ENCODE results near the gene IL1RAPL1.
"Not testable (repeated sequence)": the region's sequence is repeated elsewhere in the genome, so short reads cannot be mapped to it uniquely, and the experiment has no call there.

IL1RAPL1 gene

DNA sequence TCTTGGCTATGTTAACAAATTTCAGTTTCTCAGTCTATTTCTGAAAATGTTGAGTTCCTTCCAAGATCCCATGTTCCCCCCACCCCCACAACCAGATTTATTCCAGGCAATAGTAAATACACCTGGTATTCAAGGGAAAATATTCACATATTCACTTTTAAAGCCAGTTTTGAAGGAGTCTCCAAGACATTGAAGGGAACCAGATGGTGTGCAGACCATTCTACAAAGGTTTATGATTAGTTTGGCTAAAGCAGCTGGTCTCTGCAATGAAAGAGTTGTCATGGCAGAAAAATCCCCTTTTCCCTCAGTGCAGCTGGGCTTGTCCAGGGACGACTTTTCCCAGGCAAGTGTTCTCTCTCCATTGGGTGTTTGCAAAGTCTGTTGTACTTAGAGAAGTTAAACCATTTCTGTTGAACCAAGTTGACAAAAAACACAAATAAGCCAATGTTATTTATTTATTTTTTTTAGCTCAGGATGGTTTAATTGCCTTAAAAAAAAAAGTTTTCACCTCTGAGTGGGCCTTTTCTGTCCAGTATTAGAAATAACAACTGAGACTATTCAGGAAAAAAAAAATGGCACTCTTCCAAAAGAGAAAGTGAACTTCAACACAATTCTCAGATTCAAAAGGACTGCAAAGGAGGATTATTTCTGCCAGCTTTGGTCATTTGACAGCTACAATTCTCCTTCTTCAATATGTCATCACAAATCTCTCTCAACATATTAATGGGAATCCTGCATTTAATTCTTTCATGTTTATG lies 410.6 kb downstream of the IL1RAPL1 start:
- no peak for FAIRE-seq

- FAIRE-seq: no peak
Measured at GRCh38 chrX:28998609-28999135, 411.4 kb downstream of the IL1RAPL1 start.

- no peak for FAIRE-seq
Measured at GRCh38 chrX:29012867-29013266, 425.6 kb downstream of the IL1RAPL1 start.

DNA sequence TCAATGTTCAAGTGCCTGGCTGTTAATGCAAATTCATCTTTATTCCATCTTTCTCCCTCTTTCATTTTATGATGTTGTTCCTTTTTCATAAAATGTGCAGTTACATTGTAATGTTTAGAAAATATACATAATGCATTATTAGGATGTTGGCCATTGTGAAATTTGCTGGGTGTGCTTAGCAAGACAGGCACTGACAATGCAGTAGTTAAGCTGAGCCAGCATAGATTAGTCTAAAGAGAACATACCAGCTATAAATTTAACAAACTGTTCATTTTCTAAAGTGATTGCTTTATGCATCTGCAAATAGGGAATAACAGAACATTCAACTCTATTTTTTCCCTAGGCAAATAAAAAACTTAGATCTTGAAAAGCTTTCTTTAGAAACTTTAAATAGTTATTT lies 436.0 kb downstream of the IL1RAPL1 start:
- FAIRE-seq: no peak

GRCh38 chrX:29024871-29025270 lies 437.6 kb downstream of the IL1RAPL1 start:
- FAIRE-seq: no peak

DNA sequence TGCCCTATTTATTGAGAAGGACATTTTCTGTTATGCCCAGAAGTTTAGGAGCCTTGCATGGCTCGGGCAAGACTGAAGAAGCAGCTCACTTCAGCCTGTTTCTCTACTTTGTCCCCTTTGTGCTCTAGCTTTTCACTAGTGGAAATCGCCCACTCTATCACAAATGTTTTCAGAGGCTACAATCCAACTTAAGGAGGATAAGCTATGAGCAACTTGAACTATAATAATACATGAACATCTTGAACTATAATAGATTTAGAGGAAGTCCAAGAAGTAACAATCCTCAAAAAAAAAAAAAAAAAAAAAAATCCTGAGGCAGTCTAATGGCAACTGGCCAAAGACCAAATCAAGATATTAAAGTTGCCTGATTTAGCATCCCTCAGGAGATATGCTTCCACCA lies 452.3 kb downstream of the IL1RAPL1 start:
- no peak for FAIRE-seq

GRCh38 chrX:29040160-29040559 lies 452.9 kb downstream of the IL1RAPL1 start:
- no peak for FAIRE-seq

DNA sequence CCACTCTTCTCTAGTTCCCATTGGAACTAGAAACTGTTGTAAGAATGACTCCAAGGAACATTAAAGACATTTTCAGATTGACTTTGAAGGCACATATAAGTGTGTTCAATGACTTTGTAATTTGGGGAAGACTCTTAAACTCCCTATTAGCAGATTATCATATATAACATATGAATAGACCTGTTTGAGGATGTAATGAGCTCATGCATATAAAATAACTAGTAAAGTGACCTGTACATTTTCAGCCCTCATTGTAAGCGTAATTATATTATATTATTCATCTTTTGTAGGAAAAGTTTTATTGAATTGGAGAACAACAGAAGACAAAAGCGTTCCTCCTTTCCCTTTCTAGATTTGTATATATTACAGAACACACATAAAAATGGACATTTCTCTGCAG lies 455.1 kb downstream of the IL1RAPL1 start:
- no peak for FAIRE-seq

DNA sequence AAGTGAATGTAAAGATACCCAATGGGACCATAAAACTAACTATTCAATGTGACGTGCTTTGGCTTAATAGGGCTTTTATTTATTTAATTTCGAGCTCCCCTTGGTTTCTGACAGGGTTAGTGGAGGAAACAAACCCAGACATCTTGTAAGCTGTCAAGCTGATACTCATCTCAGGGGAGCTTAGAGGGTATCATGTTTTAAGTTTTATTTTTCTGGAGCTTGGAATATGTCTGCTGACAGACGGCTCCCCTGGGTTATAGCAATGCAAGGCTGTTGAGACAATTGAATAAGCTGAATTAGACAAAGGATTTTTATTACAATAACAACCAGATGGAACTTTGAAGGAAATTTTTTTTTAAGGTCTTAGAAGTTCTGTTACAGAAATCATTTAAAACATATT lies 456.5 kb downstream of the IL1RAPL1 start:
- FAIRE-seq: no peak

GRCh38 chrX:29044423-29045184 lies 457.4 kb downstream of the IL1RAPL1 start:
- no peak for FAIRE-seq

- no peak for FAIRE-seq
Measured at GRCh38 chrX:29065477-29065876, 478.2 kb downstream of the IL1RAPL1 start.

DNA sequence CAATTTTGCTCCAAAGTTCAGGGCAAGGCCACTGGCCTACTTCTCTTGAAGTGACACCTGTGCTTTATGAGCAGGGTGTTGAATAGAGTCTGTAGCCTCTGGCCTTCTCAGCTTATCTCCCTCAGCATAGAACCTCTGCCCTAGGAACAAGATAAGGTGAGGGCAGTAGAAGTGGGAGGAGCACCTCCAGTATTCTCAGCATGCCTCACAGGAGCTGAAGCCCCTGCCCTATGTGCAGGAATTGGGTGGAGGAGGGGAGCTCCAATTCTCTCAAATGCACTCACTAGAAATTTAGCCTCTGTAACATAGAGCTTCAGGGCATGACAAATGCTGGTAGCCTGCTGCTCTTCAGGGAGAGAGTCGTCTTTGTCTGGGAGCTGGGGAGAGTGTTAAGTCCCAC lies 479.3 kb downstream of the IL1RAPL1 start:
- FAIRE-seq: no peak

GRCh38 chrX:29067351-29067750 lies 480.1 kb downstream of the IL1RAPL1 start:
- no peak for FAIRE-seq

- no peak for FAIRE-seq
Measured at GRCh38 chrX:29071525-29072320, 484.5 kb downstream of the IL1RAPL1 start.

- FAIRE-seq: no peak
Measured at GRCh38 chrX:29082558-29082957, 495.3 kb downstream of the IL1RAPL1 start.

DNA sequence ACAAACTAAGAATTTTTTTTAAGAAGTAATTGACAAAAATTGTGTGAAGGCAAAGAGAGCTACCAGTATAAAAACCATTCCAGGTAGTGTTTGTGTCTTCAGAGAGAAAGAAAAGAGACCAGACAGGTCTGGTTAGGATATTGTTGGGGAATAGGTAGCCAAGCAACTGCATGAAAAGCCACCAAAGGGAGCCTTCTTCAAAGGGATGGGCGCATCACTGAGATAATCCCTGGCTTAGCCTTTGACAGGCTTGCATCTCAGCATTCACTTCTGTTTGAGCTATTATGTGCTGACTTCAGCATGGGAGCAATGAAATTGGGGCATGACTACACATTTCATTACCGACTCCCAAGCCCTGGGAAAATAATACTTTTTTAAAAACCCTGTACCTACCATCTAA lies 496.6 kb downstream of the IL1RAPL1 start:
- no peak for FAIRE-seq

GRCh38 chrX:29090811-29091210 lies 503.6 kb downstream of the IL1RAPL1 start:
- no peak for FAIRE-seq

GRCh38 chrX:29107231-29107630 lies 520.0 kb downstream of the IL1RAPL1 start:
- FAIRE-seq: no peak

GRCh38 chrX:29110041-29110440 lies 522.8 kb downstream of the IL1RAPL1 start:
- FAIRE-seq: no peak

DNA sequence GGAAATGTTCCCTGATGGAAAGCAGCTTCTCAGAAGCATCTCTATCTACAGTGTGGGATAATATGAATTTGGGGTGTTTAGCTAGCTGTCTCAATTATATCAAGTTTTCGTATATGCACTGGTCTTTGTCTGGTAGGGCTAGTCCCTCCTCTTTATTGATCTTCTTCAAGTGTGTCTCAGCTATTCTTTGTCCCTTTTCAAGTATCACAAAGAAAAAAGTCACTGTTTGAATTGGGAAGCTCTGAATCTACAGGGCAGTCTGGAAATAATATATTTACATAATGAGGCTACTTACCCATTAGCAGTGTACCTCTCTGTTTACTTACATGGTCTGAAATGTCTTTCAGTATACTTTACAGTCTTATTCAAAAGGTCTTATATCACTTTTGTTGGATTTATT lies 526.0 kb downstream of the IL1RAPL1 start:
- FAIRE-seq: no peak

- FAIRE-seq: not testable (repeated sequence)
Measured at GRCh38 chrX:29122817-29123216, 535.6 kb downstream of the IL1RAPL1 start.

DNA sequence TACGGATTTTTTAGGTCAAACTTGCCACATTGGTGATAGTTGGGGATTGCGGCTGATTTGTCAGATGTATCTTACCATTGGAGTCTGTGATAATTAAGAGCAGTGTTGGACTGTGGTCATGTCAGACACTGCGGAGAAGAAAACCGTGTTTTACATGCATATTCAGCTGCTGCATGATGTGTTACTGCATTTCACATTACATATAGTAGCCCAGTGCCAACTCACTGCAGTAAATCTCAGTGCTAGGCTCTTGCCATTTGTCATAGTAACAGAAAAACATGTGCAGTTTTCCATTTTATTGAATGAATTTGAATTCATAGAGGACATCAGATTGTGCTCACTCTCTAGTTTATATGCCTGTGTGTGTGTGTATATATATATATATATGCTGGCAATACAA lies 543.7 kb downstream of the IL1RAPL1 start:
- FAIRE-seq: no peak

GRCh38 chrX:29136904-29137303 lies 549.7 kb downstream of the IL1RAPL1 start:
- FAIRE-seq: no peak

Data from TTC549 (cell line).